H9 (cell line): Measurements from ENCODE around the gene ARHGEF33. TPM values are rescaled to one million over a fixed set of nuclear protein-coding genes. Genes with fewer than 3 reads are reported as not detected.

Source experiments
- DNase-seq: peaks from one replicate; pipeline ENCODE4 v3.0.0-alpha.2; 2017
- H2AFZ ChIP-seq: one replicate; pipeline ENCODE4 v1.6.1; 2013; ENCODE audit warnings: mild to moderate bottlenecking, low read length, control low read depth, moderate library complexity
- H2AK5ac ChIP-seq: 2 replicates; pipeline ENCODE4 v1.6.1; 2013; ENCODE audit warnings: low read length, control low read depth, mixed read lengths; ENCODE audit not compliant: insufficient read length
- H2BK120ac ChIP-seq: one replicate; pipeline ENCODE4 v1.6.1; 2013; ENCODE audit warnings: low read depth, mild to moderate bottlenecking, low read length, control low read depth, inconsistent platforms; ENCODE audit not compliant: poor library complexity, severe bottlenecking
- H2BK12ac ChIP-seq: 2 replicates; pipeline ENCODE4 v1.6.1; 2013; ENCODE audit warnings: low read length, control low read depth, mixed read lengths, low read depth; ENCODE audit not compliant: insufficient read length
- H2BK15ac ChIP-seq: 2 replicates; pipeline ENCODE4 v1.6.1; 2013; ENCODE audit warnings: low read depth, low read length, control low read depth
- H2BK20ac ChIP-seq: one replicate; pipeline ENCODE4 v1.6.1; 2013; ENCODE audit warnings: low read depth, mild to moderate bottlenecking, low read length, control low read depth, inconsistent platforms; ENCODE audit not compliant: poor library complexity, severe bottlenecking
- H2BK5ac ChIP-seq: 2 replicates; pipeline ENCODE4 v1.6.1; 2013; ENCODE audit warnings: low read length, control low read depth, mixed read lengths; ENCODE audit not compliant: insufficient read length
- H3K14ac ChIP-seq: 2 replicates; pipeline ENCODE4 v1.6.1; 2013; ENCODE audit warnings: low read length, control low read depth; ENCODE audit not compliant: insufficient read depth
- H3K18ac ChIP-seq: 2 replicates; pipeline ENCODE4 v1.6.1; 2013; ENCODE audit warnings: low read depth, mild to moderate bottlenecking, mixed read lengths, low read length, control low read depth; ENCODE audit not compliant: insufficient read length
- H3K23ac ChIP-seq: 2 replicates; pipeline ENCODE4 v1.6.1; 2013; ENCODE audit warnings: low read length, control low read depth, mixed read lengths, low read depth; ENCODE audit not compliant: insufficient read length
- H3K23me2 ChIP-seq: 2 replicates; pipeline ENCODE4 v1.6.1; 2013; ENCODE audit warnings: low read depth, mild to moderate bottlenecking, mixed read lengths, low read length, control low read depth; ENCODE audit not compliant: insufficient read length, poor library complexity, severe bottlenecking
- H3K27ac ChIP-seq: 2 replicates; pipeline ENCODE4 v1.5.1; 2013; ENCODE audit warnings: low read length, control low read depth, mixed read lengths, low read depth; ENCODE audit not compliant: insufficient read length
- H3K27me3 ChIP-seq: 2 replicates; pipeline ENCODE4 v1.6.1; 2013; ENCODE audit warnings: low read length, control low read depth, inconsistent platforms; ENCODE audit not compliant: insufficient read depth
- H3K4ac ChIP-seq: 2 replicates; pipeline ENCODE4 v1.6.1; 2013; ENCODE audit warnings: low read depth, mild to moderate bottlenecking, control low read depth, inconsistent platforms, low read length, moderate library complexity
- H3K4me1 ChIP-seq: 2 replicates; pipeline ENCODE4 v1.6.1; 2013; ENCODE audit warnings: low read length, control low read depth, inconsistent platforms; ENCODE audit not compliant: insufficient read depth
- H3K4me2 ChIP-seq: 2 replicates; pipeline ENCODE4 v1.6.1; 2013; ENCODE audit warnings: low read length, control low read depth, mixed read lengths; ENCODE audit not compliant: insufficient read length, insufficient read depth
- H3K56ac ChIP-seq: 2 replicates; pipeline ENCODE4 v1.6.1; 2013; ENCODE audit warnings: low read depth, mild to moderate bottlenecking, mixed read lengths, low read length, control low read depth; ENCODE audit not compliant: insufficient read length
- H3K79me1 ChIP-seq: 2 replicates; pipeline ENCODE4 v1.6.1; 2013; ENCODE audit warnings: low read depth, mild to moderate bottlenecking, moderate library complexity, low read length, control low read depth, inconsistent platforms; ENCODE audit not compliant: insufficient read depth, poor library complexity, severe bottlenecking
- H3K79me2 ChIP-seq: 2 replicates; pipeline ENCODE4 v1.6.1; 2013; ENCODE audit warnings: low read length, control low read depth, inconsistent platforms; ENCODE audit not compliant: insufficient read depth
- H3K9ac ChIP-seq: 2 replicates; pipeline ENCODE4 v1.6.1; 2013; ENCODE audit warnings: low read length, control low read depth, mixed read lengths; ENCODE audit not compliant: insufficient read length; ENCODE audit errors: extremely low read depth
- H3K9me3 ChIP-seq: one replicate; pipeline ENCODE4 v1.6.1; 2013; ENCODE audit warnings: low read depth, low read length, inconsistent platforms; ENCODE audit not compliant: control insufficient read depth
- H3T11ph ChIP-seq: one replicate; pipeline ENCODE4 v1.6.1; 2013; ENCODE audit warnings: mild to moderate bottlenecking, low read length, control low read depth, inconsistent platforms
- H4K20me1 ChIP-seq: one replicate; pipeline ENCODE4 v1.6.1; 2013; ENCODE audit not compliant: control insufficient read depth, insufficient read length, insufficient read depth
- H4K5ac ChIP-seq: 2 replicates; pipeline ENCODE4 v1.6.1; 2013; ENCODE audit warnings: low read depth, mild to moderate bottlenecking, mixed read lengths, low read length, control low read depth; ENCODE audit not compliant: insufficient read length
- H4K8ac ChIP-seq: replicated peaks from 2 replicates; pipeline ENCODE4 v1.6.1; 2013; ENCODE audit warnings: low read length, control low read depth, mixed read lengths, low read depth; ENCODE audit not compliant: insufficient read length
- H4K91ac ChIP-seq: 2 replicates; pipeline ENCODE4 v1.6.1; 2013; ENCODE audit warnings: low read depth, mild to moderate bottlenecking, moderate library complexity, mixed read lengths, low read length, control low read depth; ENCODE audit not compliant: insufficient read length
- H3K27ac Mint-ChIP-seq, 3 experiments: 2 replicates in 2 of 3; 3 replicates in 1 of 3; pipeline ENCODE4 v1.8.0; 2020 to 2021; ENCODE audit warnings: mixed read lengths in 3 of 3, mild to moderate bottlenecking in 1 of 3, moderate library complexity in 1 of 3
- H3K27me3 Mint-ChIP-seq: 2 replicates; pipeline ENCODE4 v1.8.0; 2021; ENCODE audit warnings: low read depth, mild to moderate bottlenecking, moderate library complexity, mixed read lengths
- H3K36me3 Mint-ChIP-seq, 3 experiments: 2 replicates in 2 of 3; 3 replicates in 1 of 3; pipeline ENCODE4 v1.8.0; 2020 to 2021; ENCODE audit warnings: low read depth in 3 of 3, mixed read lengths in 3 of 3; ENCODE audit not compliant: insufficient read depth in 1 of 3
- H3K4me1 Mint-ChIP-seq, 2 experiments: 2 replicates each; pipeline ENCODE4 v1.8.0; 2020; ENCODE audit warnings: mixed read lengths in 2 of 2
- H3K4me3 Mint-ChIP-seq, 2 experiments: 2 replicates in 1 of 2; 3 replicates in 1 of 2; pipeline ENCODE4 v1.8.0; 2020 to 2021; ENCODE audit warnings: mild to moderate bottlenecking in 2 of 2, mixed read lengths in 2 of 2, moderate library complexity in 1 of 2
- H3K9me3 Mint-ChIP-seq, 2 experiments: 2 replicates in 1 of 2; 3 replicates in 1 of 2; pipeline ENCODE4 v1.8.0; 2020; ENCODE audit warnings: mild to moderate bottlenecking in 2 of 2, mixed read lengths in 2 of 2, moderate library complexity in 1 of 2
- WGBS: extraction: QIAGEN DNeasy Blood & Tissue Kit; methylation state at CpG from one replicate; pipeline ENCODE4 v1.1.7; 2013; ENCODE audit warnings: missing lambda C conversion rate, low lambda C conversion rate, mixed read lengths; ENCODE audit not compliant: insufficient read length; ENCODE audit errors: extremely low coverage; 5-methylcytosine and 5-hydroxymethylcytosine counted together
- total RNA-seq: library from RNA; stranded (reverse); gene quantifications from 2 replicates; pipeline ENCODE4 v1.2.1, GENCODE V29; 2021
- TF ChIP-seq, protein P1 (sequence below): fragments of 200-600 bp; sonication (generic); conservative IDR thresholded peaks from 3 replicates; pipeline ENCODE4 v1.8.0; 2021; ENCODE audit warnings: antibody characterized with exemption, mild to moderate bottlenecking

Gene ARHGEF33
- total RNA-seq, 1 experiment from 2014 or later, result 0.92 TPM

DNA sequence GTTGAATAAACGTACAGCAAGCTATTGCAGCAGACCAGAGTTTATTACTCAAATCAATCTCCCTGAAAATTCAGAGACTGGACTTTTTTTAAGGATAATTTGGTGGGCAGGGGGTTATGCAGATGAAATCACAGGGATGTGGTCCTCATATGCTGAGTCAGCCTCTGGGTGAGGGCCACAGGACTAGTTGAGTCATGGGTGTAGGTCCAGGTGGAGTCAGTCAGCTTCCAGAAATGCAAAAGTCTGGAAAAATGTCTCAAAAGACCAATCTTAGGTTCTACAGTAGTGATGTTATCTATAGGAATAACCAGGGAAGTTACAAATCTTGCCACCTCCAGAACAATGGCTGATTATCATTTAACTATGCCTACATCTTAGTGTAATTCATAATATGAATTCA is 51.1 kb downstream of the ARHGEF33 start:
- Histone ChIP-seq H4K5ac (no peak overlapping the region), H4K20me1 (no peaks in the 10 kb centered on the region), H3K4me2 (no peak overlapping the region), H2BK5ac (no peak overlapping the region), H2BK12ac (no peak overlapping the region), H2BK20ac (no peak overlapping the region), H3K79me2 (no peaks in the 10 kb centered on the region), H3K27ac (no peak overlapping the region), H3K79me1 (no peaks in the 10 kb centered on the region), H3K4me1 (peaks cover 5% of the 10 kb centered on the region), H2BK120ac (no peak overlapping the region), H2BK15ac (no peak overlapping the region), H3K18ac (no peak overlapping the region), H3K9me3 (no peaks in the 10 kb centered on the region), H2AK5ac (no peak overlapping the region), H3K4ac (no peak overlapping the region), H3K9ac (no peak overlapping the region), H3K27me3 (no peaks in the 10 kb centered on the region), H3K23me2 (no peaks in the 10 kb centered on the region), H4K8ac (no peak overlapping the region), H3K14ac (no peak overlapping the region), H3K23ac (no peak overlapping the region), H2AFZ (no peak overlapping the region), H4K91ac (no peak overlapping the region), H3K56ac (no peak overlapping the region), H3T11ph (no peak overlapping the region)
- Mint-ChIP-seq H3K9me3 (no peaks in the 10 kb centered on the region), H3K27ac (no peak overlapping the region), H3K36me3 (no peaks in the 10 kb centered on the region), H3K27me3 (no peaks in the 10 kb centered on the region), H3K4me3 (no peak overlapping the region), H3K4me1 (peaks cover 18 to 20% of the 10 kb centered on the region in 2 experiments)
- WGBS, result no CpG with 5 or more reads among the region's 1 CpG
- no peak for DNase-seq
- TF ChIP-seq, protein P1, sequence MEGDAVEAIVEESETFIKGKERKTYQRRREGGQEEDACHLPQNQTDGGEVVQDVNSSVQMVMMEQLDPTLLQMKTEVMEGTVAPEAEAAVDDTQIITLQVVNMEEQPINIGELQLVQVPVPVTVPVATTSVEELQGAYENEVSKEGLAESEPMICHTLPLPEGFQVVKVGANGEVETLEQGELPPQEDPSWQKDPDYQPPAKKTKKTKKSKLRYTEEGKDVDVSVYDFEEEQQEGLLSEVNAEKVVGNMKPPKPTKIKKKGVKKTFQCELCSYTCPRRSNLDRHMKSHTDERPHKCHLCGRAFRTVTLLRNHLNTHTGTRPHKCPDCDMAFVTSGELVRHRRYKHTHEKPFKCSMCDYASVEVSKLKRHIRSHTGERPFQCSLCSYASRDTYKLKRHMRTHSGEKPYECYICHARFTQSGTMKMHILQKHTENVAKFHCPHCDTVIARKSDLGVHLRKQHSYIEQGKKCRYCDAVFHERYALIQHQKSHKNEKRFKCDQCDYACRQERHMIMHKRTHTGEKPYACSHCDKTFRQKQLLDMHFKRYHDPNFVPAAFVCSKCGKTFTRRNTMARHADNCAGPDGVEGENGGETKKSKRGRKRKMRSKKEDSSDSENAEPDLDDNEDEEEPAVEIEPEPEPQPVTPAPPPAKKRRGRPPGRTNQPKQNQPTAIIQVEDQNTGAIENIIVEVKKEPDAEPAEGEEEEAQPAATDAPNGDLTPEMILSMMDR, result no peak
